Mesothelial cell of epicardium (in vitro differentiated cells): ENCODE measurements around the gene AKIRIN2. TPM values are rescaled to one million over a fixed set of nuclear protein-coding genes. Genes with fewer than 3 reads are reported as not detected.

Experiments
- DNase-seq, 2 experiments: peaks; one replicate each; pipeline ENCODE4 v3.0.0; 2021; ENCODE audit warnings: low spot score in 2 of 2; ENCODE audit not compliant: unreplicated experiment in 2 of 2
- H3K27ac Mint-ChIP-seq: 2 replicates; pipeline ENCODE4 v1.8.0; 2021; ENCODE audit warnings: mixed read lengths
- H3K27me3 Mint-ChIP-seq: 2 replicates; pipeline ENCODE4 v1.8.0; 2021; ENCODE audit warnings: low read depth, mixed read lengths
- H3K36me3 Mint-ChIP-seq: 2 replicates; pipeline ENCODE4 v1.8.0; 2021; ENCODE audit warnings: mixed read lengths
- H3K4me1 Mint-ChIP-seq: 2 replicates; pipeline ENCODE4 v1.8.0; 2021; ENCODE audit warnings: mixed read lengths
- H3K4me3 Mint-ChIP-seq: 2 replicates; pipeline ENCODE4 v1.8.0; 2021; ENCODE audit warnings: mild to moderate bottlenecking, moderate library complexity, mixed read lengths
- H3K9me3 Mint-ChIP-seq: 2 replicates; pipeline ENCODE4 v1.8.0; 2021; ENCODE audit warnings: mixed read lengths
- CTCF ChIP-seq: fragments of 200-600 bp; sonication (generic); IDR thresholded peaks from one replicate; pipeline ENCODE4 v1.5.0; 2021; ENCODE audit warnings: antibody characterized with exemption; ENCODE audit not compliant: unreplicated experiment
- total RNA-seq: library from RNA; stranded (reverse); gene quantifications from 3 replicates; pipeline ENCODE4 v1.2.1, GENCODE V29; 2021

The AKIRIN2 gene
- total RNA-seq, result 84.1 to 88.1 TPM (median 84.7 TPM) in 3 replicates

GRCh38 chr6:87701676-87702588, at the start of gene AKIRIN2:
Gene AKIRIN2, minus strand, starts transcription at chr6:87702233. Its CDS starts 549 bp downstream, at chr6:87701684.
- no peaks in the 10 kb centered on the region for H3K9me3 Mint-ChIP-seq
- DNase-seq, result peak; percentile 92 to 98
- no peak for TF ChIP-seq CTCF
- H3K4me1 Mint-ChIP-seq, result peaks cover 46% of the 10 kb centered on the region
- peak within 1 kb of the TSS; percentile 98 for H3K4me3 Mint-ChIP-seq
- H3K36me3 Mint-ChIP-seq, result no peaks in the 10 kb centered on the region
- H3K27me3 Mint-ChIP-seq, result no peaks in the 10 kb centered on the region
- peak within 1 kb of the TSS; percentile 98 for H3K27ac Mint-ChIP-seq

GRCh38 chr6:87747646-87748045, 45.6 kb upstream of the AKIRIN2 start:
- Mint-ChIP-seq H3K36me3 (no peaks in the 10 kb centered on the region), H3K9me3 (no peaks in the 10 kb centered on the region)

GRCh38 chr6:87745966-87746721, 44.1 kb upstream of the AKIRIN2 start:
- no peak for TF ChIP-seq CTCF
- H3K4me3 Mint-ChIP-seq, result no peak overlapping the region
- H3K27ac Mint-ChIP-seq, result no peak overlapping the region
- H3K4me1 Mint-ChIP-seq, result peaks cover 8% of the 10 kb centered on the region
- no peaks in the 10 kb centered on the region for H3K27me3 Mint-ChIP-seq
- no peak for DNase-seq
- H3K36me3 Mint-ChIP-seq, result no peaks in the 10 kb centered on the region
- H3K9me3 Mint-ChIP-seq, result no peaks in the 10 kb centered on the region

More at GRCh38 chr6:87747646-87748045, 45.6 kb upstream of the AKIRIN2 start:
- TF ChIP-seq CTCF, result no peak
- Mint-ChIP-seq H3K27me3 (no peaks in the 10 kb centered on the region), H3K4me1 (peaks cover 9% of the 10 kb centered on the region), H3K4me3 (no peak overlapping the region), H3K27ac (peak overlapping the region; percentile 19)
- no peak for DNase-seq

GRCh38 chr6:87743454-87743853, 41.4 kb upstream of the AKIRIN2 start:
- Mint-ChIP-seq H3K36me3 (no peaks in the 10 kb centered on the region), H3K27ac (no peak overlapping the region), H3K9me3 (no peaks in the 10 kb centered on the region), H3K4me3 (no peak overlapping the region), H3K27me3 (no peaks in the 10 kb centered on the region), H3K4me1 (peaks cover 8% of the 10 kb centered on the region)
- no peak for TF ChIP-seq CTCF
- no peak for DNase-seq

- no peaks in the 10 kb centered on the region for H3K27me3 Mint-ChIP-seq
- H3K27ac Mint-ChIP-seq, result no peak overlapping the region
- H3K36me3 Mint-ChIP-seq, result no peaks in the 10 kb centered on the region
- no peak for TF ChIP-seq CTCF
- DNase-seq, result no peak
- no peaks in the 10 kb centered on the region for H3K9me3 Mint-ChIP-seq
- no peak overlapping the region for H3K4me3 Mint-ChIP-seq
- H3K4me1 Mint-ChIP-seq, result peaks cover 3% of the 10 kb centered on the region
Observed at GRCh38 chr6:87742106-87742505, 40.1 kb upstream of the AKIRIN2 start.
